Breast epithelium (tissue), 3 donors: Measurements from ENCODE around the gene FLNB.

Source experiments
- POLR2A ChIP-seq: fragments of 450-650 bp; IDR thresholded peaks from one replicate; pipeline ENCODE4 v1.6.1; 2016; ENCODE audit warnings: antibody characterized with exemption, mild to moderate bottlenecking, moderate library complexity
- POLR2AphosphoS5 ChIP-seq, 3 donors: sonication (generic); formaldehyde crosslinking; IDR thresholded peaks; one replicate each; pipeline ENCODE4 v1.6.1; 2017; ENCODE audit warnings: antibody characterized with exemption in 3 of 3
- TF ChIP-seq, protein P1 (sequence below), 3 donors: fragments of 450-650 bp; IDR thresholded peaks; one replicate each; pipeline ENCODE4 v1.5.1; 2016 to 2017; ENCODE audit warnings: antibody characterized with exemption in 3 of 3, mild to moderate bottlenecking in 3 of 3, moderate library complexity in 3 of 3

DNA sequence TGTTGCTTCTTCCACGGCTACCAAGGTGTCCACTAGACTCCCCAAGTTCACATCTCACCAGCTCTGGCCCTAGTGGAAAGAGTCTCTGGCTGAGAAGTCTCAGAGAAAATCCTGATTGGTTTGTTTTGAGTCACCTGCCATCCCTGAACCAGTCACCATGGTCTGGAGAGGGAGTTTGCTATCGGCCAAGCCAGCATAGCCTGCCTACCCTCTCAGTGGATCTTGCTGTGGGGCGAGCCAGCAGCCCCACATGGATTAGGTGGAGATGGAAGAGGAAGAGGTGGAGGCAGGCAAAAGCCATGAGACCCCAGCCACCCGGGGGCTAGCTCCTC is 48.1 kb upstream of the FLNB start:
- TF ChIP-seq POLR2A: no peak
- TF ChIP-seq, protein P1, sequence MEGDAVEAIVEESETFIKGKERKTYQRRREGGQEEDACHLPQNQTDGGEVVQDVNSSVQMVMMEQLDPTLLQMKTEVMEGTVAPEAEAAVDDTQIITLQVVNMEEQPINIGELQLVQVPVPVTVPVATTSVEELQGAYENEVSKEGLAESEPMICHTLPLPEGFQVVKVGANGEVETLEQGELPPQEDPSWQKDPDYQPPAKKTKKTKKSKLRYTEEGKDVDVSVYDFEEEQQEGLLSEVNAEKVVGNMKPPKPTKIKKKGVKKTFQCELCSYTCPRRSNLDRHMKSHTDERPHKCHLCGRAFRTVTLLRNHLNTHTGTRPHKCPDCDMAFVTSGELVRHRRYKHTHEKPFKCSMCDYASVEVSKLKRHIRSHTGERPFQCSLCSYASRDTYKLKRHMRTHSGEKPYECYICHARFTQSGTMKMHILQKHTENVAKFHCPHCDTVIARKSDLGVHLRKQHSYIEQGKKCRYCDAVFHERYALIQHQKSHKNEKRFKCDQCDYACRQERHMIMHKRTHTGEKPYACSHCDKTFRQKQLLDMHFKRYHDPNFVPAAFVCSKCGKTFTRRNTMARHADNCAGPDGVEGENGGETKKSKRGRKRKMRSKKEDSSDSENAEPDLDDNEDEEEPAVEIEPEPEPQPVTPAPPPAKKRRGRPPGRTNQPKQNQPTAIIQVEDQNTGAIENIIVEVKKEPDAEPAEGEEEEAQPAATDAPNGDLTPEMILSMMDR (IDR thresholded peaks at IDR 0.05): no peak
- no peak for TF ChIP-seq POLR2AphosphoS5 (IDR thresholded peaks at IDR 0.05)
